GM12875 (cell line): ENCODE results near the gene ESPL1.

ENCODE experiments used
- H3K4me3 ChIP-seq: one replicate; pipeline ENCODE4 v1.5.1; 2011; ENCODE audit warnings: low read depth, low read length, control low read depth
- CTCF ChIP-seq: IDR thresholded peaks from 2 replicates; pipeline ENCODE4 v1.5.1; 2011; ENCODE audit warnings: low read depth, mild to moderate bottlenecking, control low read depth, inconsistent platforms, low read length, moderate library complexity, borderline replicate concordance; ENCODE audit not compliant: insufficient read depth

ESPL1 gene

DNA sequence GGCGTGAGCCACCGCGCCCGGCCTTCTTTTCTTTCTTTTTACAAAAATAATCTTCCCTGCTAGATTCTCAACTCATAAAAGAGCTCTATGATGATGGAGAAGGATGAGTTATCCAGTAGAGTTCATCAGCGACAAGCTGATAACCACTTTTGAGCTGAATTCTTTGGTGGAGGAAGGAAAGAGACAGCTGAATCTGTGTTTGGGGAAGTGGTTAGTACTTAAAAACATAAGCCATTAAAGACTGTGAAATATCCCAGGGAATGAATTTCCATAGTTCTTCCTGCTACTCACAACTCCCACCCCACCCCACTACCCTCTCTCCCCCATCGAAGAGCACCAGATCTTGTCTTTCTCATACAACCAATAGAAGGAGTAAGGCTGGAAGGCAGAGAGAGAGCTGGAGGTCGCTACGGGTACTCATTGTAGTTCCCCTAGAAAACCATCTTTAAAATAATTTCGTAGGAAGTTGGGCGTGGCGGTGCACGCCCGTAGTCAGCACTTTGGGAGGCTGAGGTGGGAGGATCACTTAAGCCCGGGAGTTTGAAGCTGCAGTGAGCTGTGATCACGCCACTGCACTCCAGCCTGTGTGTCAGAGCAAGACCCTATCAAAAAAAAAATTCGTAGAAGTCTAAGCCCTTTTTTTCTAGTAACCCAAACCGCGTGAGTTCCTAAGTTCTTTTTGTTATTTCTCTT, 647 bp upstream of the ESPL1 start:
- peak overlapping the region; percentile 78 for H3K4me3 ChIP-seq
- no peak for TF ChIP-seq CTCF

DNA sequence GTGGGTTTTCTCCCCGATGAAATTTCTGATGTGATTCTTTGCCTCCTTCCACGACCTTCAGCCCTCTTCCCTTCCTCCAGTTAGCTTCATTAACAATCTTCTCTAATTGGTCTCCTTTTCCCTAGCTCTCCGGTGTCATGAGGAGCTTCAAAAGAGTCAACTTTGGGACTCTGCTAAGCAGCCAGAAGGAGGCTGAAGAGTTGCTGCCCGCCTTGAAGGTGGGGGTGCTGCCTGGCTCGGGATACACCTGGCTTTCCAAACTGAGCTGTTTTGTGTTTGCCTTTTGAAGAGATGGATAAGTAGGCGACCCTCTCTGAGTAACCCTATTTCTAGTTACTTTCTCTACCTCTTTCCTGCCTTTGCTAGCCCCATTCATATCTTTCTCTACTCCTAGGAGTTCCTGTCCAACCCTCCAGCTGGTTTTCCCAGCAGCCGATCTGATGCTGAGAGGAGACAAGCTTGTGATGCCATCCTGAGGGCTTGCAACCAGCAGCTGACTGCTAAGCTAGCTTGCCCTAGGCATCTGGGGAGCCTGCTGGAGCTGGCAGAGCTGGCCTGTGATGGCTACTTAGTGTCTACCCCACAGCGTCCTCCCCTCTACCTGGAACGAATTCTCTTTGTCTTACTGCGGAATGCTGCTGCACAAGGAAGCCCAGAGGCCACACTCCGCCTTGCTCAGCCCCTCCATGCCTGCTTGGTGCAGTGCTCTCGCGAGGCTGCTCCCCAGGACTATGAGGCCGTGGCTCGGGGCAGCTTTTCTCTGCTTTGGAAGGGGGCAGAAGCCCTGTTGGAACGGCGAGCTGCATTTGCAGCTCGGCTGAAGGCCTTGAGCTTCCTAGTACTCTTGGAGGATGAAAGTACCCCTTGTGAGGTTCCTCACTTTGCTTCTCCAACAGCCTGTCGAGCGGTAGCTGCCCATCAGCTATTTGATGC, 797 bp downstream of the ESPL1 start:
- peak overlapping the region; percentile 78 for H3K4me3 ChIP-seq
- TF ChIP-seq CTCF = no peak

GRCh38 chr12:53274445-53274844, 6.3 kb downstream of the ESPL1 start:
- TF ChIP-seq CTCF = no peak
- no peak overlapping the region for H3K4me3 ChIP-seq

- no peak for TF ChIP-seq CTCF
Measured at GRCh38 chr12:53276511-53276910, 8.4 kb downstream of the ESPL1 start.

DNA sequence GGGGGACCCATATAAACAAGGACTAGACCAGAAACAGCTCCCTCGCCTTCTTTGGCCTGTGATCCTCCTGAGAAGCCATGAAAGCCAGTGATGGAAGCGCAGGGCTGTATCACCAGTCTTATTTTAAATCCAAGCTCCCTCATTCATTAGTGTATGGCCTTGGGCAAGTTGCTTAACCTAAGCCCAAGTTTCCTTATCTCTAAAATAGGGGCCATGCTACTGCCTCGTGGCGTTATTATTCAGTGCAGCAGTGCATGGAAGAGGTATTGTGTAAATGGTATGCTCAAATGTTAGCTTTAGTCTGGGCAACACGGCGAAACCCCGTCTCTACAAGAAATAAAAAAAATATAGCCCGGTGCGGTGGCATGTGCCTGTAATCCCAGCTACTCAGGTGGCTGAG, 9.9 kb downstream of the ESPL1 start:
- TF ChIP-seq CTCF = no peak
- no peak overlapping the region for H3K4me3 ChIP-seq

More at GRCh38 chr12:53276511-53276910, 8.4 kb downstream of the ESPL1 start:
- H3K4me3 ChIP-seq = no peak overlapping the region

DNA sequence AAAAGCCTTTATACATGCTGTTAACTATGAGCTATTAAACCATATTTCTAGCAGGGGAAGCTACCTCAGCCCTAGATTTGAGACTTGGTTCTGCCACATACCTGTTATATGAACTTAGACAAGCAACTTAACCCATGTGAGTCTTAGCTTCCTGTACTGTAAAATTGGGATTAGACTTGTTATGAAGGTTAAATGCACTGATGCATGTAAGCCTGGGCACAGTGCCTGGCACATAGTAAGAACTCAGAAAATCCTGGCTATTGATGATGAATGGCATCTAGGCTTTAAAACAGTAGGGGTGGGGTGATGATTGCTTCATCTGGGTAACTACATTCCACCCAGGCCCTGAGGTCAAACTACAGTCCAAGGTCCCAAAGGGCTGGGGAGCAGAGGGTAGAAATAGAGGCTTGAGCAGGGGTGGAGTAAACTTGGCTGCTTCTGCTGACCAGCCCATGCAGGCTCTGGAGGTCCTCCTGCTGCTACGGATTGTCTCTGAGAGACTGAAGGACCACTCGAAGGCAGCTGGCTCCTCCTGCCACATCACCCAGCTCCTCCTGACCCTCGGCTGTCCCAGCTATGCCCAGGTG, 11.3 kb downstream of the ESPL1 start:
- TF ChIP-seq CTCF = no peak

More for the DNA sequence above, 11.3 kb downstream of the ESPL1 start:
- H3K4me3 ChIP-seq = no peak overlapping the region
